HUDEP-2 (cell line): ENCODE results near the gene GCGR.

Experiments
- DNase-seq, 76 experiments: peaks; one replicate each; lab custom pipeline; 2025; ENCODE audit not compliant: unreplicated experiment in 76 of 76; lab: John Stamatoyannopoulos, UW

GCGR gene

DNA sequence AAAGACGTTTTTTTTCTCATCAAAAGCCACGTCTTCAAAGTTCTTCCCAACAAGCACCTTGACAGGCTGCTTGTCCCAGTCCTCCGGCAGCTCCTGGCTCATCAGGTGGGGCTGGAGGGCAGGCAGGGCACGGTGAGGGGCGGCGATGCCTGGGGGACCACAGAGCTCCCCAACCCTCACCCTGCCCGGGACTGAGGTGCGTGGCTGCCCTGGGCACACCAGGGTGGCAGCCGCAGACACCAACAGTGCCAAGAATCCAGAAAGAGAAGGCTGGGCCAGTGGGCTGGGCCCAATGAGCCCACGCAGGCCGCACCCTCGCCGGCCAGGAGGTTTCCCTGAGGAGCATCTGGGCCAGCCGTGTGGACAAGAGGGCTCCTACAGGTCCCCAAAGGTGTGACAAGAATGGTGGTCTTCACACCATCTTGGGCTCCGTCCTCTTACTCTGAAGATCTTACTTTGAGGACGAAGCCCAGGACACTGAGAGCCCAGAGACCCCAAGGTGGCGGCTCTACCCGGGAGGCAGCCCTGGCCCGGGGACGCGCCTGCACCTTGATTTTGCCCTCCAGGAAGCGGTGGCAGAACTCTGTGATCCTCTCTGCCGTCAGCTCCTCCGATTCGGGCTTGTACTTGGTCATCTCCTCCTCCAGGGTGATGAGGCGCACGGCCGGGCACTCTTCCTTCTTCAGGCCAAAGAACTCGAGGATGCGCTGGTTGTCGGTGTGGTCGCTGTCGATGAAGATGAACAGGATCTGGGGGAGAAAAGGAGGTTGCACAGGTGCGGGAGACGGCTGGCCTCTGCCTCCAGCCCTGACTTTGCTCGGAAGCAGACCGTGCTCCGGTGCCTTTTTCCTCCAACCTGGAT is 42.2 kb downstream of the GCGR start:
- DNase-seq, result no peak

DNA sequence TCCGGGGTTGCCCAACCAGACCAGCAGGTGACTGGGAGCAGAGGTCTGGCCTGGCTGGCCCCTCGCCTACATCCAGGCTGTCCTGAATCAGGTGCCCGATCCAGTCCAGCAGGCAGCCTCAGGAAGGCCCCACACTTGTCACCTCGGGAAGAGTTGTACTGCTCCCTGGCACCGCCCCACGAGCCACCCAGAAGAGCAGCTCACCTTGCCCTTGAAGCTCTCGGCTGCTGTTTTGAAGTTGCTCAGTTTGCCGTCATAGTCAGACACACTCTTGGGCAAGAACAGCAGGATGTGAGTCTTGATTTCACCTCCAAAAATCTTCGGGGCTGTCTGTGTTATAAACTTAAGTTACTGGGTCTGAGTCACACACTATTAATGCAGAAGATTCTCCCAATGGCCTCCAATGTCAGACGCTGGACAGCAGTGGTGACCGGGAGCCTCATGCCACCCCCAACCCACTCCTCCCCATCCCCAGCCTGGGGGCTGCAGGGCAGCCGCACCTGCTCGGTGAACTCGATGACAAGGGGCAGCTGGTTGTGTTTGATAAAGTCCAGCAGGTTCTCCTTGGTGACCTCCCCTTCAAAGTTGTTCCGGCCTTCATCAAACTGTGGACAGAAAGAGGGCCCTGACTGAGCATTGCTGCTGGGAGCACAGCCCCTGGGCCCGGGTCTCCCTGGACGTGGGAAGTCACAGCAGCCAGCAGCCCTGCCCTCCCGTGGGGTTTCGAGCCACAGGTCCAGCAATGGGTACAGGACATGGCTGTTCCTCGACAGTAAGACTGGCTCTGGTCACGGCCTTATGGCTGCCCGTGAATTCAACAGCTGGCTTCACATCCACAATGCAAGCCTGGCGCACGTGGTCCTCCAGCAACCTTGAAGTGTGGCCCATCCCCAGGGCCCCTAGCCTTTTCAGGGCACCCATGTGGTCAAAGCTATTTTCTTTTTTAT is 43.1 kb downstream of the GCGR start:
- DNase-seq, result no peak

DNA sequence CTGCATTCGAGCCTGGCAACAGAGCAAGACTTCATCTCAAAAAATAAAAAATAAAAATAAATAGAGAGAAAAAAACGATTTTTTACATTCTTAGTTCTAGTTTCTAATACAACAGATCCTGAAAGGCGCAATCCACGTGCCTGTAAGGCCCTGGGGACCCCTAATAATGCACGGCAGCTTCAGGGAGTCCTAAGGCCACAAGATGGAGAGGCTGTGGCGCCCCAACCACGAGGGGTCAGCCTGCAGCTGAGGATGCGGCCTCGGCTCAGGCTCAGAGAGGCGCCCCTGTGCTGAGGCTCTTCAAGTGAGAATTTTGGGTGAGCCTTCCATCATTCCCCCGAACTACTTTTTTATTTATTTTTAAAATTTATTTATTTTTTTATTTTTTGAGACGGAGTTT is 45.5 kb downstream of the GCGR start:
- no peak for DNase-seq

DNA sequence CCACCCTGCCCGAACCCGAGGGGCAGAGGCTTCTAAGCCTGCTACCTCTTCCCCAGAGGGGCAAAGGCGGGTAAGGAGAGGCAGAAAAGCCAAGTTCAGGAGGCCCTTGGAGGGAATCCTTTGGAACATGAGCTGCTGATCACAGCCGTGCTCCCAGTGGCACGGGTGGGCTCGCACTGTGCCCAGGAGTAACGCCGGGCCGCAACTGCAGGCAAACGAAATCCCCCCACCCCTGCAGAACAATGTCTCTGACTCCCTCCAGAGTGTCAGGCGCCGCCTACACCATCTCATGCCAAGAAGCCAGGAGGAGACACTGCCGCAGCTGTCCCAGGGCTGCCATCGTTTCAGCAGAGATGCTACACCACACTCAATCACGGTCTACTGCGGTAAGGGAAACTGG is 47.5 kb downstream of the GCGR start:
- no peak for DNase-seq

DNA sequence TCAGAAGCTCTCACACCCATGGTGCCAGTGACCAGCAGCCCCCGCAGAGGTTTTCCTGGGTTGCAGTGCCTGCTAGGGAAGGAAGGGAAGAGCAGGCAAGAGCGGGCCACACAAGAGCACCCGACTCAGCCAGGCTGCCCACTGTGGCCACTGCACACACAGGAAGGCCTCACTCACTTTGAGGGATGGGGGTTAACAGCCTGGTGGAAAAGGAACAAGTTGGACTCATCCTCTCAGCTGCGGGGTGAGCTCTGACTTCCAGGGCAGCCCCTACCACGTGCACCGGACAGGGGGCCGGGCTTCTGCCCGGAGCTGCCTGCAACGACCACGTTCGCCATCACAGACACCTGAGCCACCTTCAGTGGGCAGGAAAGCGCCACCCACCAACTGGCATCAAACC is 48.3 kb downstream of the GCGR start:
- DNase-seq, result no peak

DNA sequence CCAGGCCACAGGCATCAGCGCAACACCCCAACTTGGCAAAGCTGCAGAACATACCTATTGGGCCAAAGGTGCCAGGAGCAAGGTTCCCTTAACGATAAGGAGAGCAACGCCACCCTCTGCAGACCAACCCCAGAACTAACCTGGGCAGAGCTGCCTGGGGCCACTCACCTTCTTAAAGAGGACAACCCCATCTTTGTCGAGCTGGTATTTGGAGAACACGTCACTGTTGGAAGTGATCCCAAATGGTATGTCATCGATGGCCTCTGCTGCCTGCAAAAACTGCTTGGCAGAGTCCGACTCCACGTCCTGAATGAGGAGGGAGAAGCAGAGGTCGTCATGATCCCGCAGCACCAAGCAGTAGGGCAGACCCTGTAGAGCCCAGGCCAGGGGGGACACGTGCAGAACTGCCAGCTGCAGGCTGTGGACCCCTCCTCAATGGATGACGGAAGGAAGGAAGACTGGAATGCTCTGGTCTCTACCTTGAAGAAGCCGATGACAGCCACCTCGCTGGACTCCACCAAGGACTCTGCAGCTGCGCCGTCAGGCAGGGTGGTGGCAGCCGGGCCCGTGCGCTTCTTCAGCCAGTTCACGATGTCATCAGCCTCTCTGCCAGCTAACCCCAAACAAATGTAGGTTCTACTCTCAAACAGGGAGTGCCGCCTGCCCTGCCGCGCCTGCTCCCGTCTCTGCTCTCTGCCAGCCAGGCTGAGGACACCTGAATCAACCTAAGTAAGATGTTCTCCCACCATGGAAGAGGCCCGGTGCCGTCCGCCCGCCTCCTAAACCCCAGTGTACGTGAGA is 51.2 kb downstream of the GCGR start:
- no peak for DNase-seq

DNA sequence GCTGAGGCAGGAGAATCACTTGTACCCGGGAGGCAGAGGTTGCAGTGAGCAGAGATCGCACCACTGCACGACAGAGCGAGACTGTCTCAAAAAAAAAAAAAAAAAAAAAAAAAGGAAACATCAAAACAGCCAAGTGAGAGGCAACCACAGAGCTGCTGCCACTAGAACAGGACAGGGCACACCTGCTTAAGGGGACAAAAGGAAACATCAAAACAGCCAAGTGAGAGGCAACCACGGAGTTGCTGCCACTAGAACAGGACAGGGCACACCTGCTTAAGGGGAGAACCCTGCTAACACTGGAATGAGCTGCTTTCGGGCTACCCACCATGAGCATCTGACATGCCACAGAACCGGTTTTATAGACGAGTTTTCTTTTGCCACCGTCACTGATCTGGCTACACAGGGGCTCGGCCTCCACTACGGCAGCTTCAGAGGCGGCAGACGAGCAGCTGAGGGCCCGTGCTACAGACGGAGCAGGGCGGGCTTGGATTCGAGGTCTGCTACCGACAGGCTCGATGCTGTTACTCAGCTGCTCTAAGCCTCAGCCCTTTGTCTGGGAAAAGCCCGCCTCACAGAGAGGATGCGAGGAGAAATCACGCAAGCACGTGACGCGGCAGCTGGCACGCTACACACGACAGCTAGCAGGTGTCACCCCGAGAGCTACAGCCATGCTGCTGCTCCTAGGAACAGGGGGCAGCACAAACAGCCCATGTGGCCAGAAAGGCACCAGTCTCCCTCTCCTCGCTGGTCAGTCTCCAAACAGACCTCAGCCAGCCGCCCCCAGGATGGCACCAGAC is 54.4 kb downstream of the GCGR start:
- DNase-seq, result no peak

DNA sequence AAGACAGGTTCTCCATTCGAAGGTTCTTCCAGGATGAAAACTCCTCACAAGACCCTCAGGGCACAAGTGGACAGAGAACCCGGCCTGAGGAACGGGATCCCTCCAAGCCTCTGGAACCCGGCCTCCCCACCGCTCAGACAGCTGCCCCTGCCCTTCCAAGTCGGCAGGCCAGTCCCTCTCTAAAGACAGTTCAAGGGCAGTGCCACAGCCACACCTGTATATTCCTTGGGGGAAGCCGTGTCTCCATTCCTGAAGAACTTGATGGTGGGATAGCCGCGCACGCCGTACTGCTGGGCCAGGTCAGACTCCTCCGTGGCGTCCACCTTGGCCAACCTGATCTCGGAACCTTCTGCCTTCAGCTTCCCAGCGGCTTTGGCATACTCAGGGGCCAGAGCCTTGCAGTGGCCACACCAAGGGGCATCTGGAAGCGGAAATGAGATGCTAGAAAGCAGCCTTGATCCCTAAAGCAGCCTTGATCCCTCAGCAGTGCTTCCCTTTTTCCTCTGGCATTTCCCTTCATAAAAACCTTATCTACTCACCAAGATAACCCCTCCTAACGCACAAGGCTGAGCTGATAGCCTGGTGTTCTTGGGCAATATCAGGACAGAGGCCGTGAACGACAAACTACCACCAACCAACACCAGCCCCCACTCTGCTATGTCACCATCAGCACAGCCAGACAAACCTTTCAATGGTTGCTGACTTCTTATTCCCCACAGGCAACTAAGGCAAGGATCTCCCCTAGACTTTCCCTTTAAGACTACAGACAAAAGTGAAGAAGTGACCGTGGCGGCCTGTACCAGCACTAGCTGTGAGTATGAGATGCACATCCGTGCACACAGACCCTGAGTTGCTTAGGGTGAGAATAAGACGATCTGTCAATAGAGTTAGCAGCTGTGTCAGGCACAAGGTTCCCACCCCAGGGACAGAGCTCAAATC is 55.3 kb downstream of the GCGR start:
- DNase-seq, result peak in 22 of 76 experiments; percentile 15 to 48 (median 32)

DNA sequence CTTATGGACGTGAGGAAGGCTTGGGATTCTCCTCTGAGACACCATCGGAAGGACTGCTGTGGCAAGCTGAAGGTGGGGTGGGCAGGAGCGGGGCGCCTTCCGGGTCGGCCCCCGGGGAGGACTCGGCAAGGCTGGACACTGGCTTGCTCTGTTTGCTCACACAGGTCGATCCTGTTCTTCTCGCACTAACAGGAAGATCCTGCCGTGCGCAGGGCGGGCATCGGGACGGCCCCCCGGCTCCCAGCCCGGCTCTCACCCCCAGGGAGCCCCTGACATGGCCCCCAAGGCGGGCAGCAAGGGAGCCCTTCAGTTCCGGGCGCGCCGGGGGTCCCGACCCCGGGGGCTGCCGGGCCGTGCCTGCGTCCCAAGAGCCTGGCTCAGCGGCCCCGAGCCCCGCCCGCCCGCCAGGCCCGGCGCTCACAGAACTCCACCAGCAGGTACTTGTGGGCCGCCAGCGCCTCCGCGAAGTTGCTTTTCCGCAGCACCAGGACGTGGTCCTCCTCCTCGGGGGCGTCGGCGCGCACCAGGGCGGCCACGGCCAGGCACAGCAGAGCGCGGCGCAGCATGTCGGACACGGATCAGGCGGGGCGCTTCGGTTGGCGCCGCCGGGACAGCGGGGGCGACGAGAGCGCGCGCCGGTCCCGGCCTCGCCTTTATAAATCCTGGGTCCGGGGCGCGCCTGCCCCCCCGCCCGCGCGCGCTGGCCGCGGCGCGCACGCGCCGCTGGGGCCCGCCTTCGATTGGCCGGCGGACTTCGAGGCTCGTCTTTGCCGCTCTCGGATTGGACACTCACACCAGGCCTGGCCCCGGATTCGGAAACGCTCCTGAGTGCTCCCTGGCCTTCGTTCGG is 56.2 kb downstream of the GCGR start, which contains the start of gene P4HB:
TSS of gene P4HB (minus strand) at position 630 of the 850 bp plus-strand sequence. CDS start at position 566, 64 bp downstream.
- DNase-seq, result peak in 3 of 76 experiments; percentile 86 to 95 (median 89)

DNA sequence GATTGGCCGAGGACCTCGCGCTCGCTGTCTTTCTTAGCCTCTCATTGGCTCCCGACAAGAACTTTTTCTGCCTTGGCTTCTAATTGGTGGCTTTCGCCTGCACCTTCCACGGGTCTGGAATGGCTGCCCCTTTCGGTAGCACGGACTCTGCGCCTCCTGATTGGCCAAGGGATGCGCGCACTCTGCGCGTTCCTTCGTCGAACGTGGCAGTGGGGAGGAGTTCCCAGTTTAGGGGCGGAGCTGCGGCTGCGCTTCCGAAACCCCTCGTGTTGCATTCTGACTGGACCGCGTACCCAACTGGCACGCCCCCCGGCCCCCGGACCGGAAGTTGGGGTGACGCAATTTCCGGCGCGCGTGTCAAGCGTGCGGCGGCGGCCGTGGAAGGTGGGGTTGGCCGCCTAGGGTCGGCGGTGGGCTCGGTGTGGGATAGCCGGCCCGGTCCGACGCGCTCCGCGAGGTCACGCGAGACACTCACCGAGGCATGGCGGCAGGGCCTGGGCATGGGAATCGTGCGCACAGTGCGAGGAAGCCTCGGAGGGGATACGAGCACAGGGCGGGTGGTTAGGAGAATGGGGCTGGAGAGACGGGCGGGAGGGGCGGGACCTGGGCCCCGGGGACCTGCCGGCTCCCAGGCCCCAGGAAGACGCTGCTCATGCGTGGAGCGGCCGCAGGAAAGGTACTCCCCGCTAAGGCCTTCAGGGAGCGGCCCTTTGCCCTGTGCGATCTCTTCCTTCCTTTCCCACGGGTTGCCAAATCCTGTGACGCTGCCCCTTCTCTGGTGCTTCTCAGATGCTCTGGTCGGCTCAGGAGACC is 57.0 kb downstream of the GCGR start:
- DNase-seq, result peak; percentile 86 to 100 (median 99)

DNA sequence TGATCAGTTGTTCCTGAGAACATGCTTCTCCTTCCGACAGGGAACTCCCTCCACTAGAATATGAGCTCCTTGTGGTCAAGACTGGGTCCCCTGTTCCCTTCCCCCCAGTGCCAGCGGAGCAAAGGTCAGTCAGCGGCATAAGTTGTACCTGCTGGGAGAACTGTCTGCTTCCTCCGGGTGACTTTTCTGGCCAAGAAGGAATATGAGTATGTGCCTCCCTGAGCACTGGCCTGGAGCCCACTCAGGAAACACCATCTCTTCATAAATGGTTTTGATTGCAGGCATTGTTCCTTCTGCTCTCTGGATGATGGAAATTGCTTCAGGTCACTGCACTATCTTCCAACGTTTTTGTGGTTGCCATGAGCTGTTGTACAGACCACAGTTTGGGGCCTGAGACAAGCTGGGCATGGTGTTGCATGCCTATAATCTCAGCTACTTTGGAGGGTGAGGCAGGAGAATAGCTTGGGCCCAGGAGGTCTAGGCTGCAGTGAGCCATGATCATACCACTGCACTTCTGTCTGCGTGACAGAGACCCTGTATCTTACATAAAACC is 59.2 kb downstream of the GCGR start:
- no peak for DNase-seq
